Measurements from ENCODE around the gene TBC1D22A.

- TF ChIP-seq POLR2A (IDR thresholded peaks at IDR 0.05; ENCODE audit: low read length) (no peak), GATA1 (IDR thresholded peaks at IDR 0.05; ENCODE audit: low read depth, low read length) (no peak)
These were observed 102.0 kb downstream of the TBC1D22A start for GRCh38 chr22:46864314-46865051.
